Transverse colon (tissue), 4 donors: ENCODE results near the gene OR6S1. TPM values are rescaled to one million over a fixed set of nuclear protein-coding genes. Genes with fewer than 3 reads are reported as not detected.

Experiments used
- DNase-seq: peaks from one replicate; pipeline ENCODE4 v3.0.0-alpha.2; 2019
- H3K27ac ChIP-seq, 4 donors: fragments of 200-600 bp; sonication (generic); 2 replicates each; pipeline ENCODE4 v1.5.1; 2016 to 2018; ENCODE audit warnings: inconsistent platforms in 4 of 4
- H3K27me3 ChIP-seq: fragments of 200-600 bp; sonication (generic); 2 replicates; pipeline ENCODE4 v1.5.1; 2017; ENCODE audit warnings: inconsistent platforms
- H3K36me3 ChIP-seq, 4 donors: fragments of 200-600 bp; sonication (generic); 2 replicates each; pipeline ENCODE4 v1.5.1; 2017 to 2019; ENCODE audit warnings: inconsistent platforms in 4 of 4
- H3K4me1 ChIP-seq, 4 donors: fragments of 200-600 bp; sonication (generic); 2 replicates each; pipeline ENCODE4 v1.5.1; 2017 to 2020; ENCODE audit warnings: inconsistent platforms in 4 of 4
- H3K4me3 ChIP-seq, 4 donors: fragments of 200-600 bp; sonication (generic); 1 replicate in 1 of 4; 2 replicates in 3 of 4; pipeline versions ENCODE4 v1.5.1 to v1.6.1; 2017 to 2019; ENCODE audit warnings: inconsistent platforms in 4 of 4
- H3K9me3 ChIP-seq, 2 donors: fragments of 200-600 bp; sonication (generic); 2 replicates each; pipeline ENCODE4 v1.5.1; 2017 to 2019; ENCODE audit warnings: inconsistent platforms in 2 of 2
- CTCF ChIP-seq, 5 experiments: fragments of 200-600 bp in 3 of 5; fragments of 450-650 bp in 2 of 5; sonication (generic) in 3 of 5; IDR thresholded peaks; 1 replicate in 2 of 5; 2 replicates in 3 of 5; pipeline ENCODE4 v1.5.1; 2016 to 2017; ENCODE audit warnings: antibody characterized with exemption in 5 of 5, inconsistent platforms in 3 of 5, mild to moderate bottlenecking in 2 of 5, moderate library complexity in 1 of 5
- EP300 ChIP-seq: sonication (generic); formaldehyde crosslinking; IDR thresholded peaks from one replicate; pipeline ENCODE4 v1.6.1; 2017; ENCODE audit warnings: antibody characterized with exemption, low read depth
- POLR2A ChIP-seq: fragments of 450-650 bp; IDR thresholded peaks from one replicate; pipeline ENCODE4 v1.6.1; 2016; ENCODE audit warnings: antibody characterized with exemption, mild to moderate bottlenecking, moderate library complexity
- POLR2AphosphoS5 ChIP-seq, 3 donors: sonication (generic); formaldehyde crosslinking; IDR thresholded peaks; one replicate each; pipeline ENCODE4 v1.6.1; 2016; ENCODE audit warnings: antibody characterized with exemption in 3 of 3
- WGBS, 2 donors: methylation state at CpG; one replicate each; pipeline ENCODE4 v1.1.5; 2018; ENCODE audit warnings: low coverage in 1 of 2; 5-methylcytosine and 5-hydroxymethylcytosine counted together
- in situ Hi-C, 4 donors: fragments of 200-750 bp; cut with MboI; loops; one replicate each; pipeline versions ENCODE4 v1.15.0 to v1.15.1; 2017; ENCODE audit warnings: low sequenced_read_pairs in 3 of 4, low pct_ligation_motif_present in 1 of 4, low pct_unique_long_range_greater_than_20kb in 1 of 4
- intact Hi-C: fragments of 100-400 bp; cut with DNase I; formaldehyde crosslinking; loops from one replicate; pipeline ENCODE4 v1.15.1; 2023; ENCODE audit warnings: low total_unique reads
- total RNA-seq, 4 donors: library from RNA; depleted of rRNA; stranded (reverse); fragments of >200 nt; gene quantifications; one replicate each; pipeline ENCODE4 v1.1.0, GENCODE V29; 2016

OR6S1 gene
- total RNA-seq, 4 donors from 2014 or later: not detected

GRCh38 chr14:20606190-20606901 is 35.1 kb downstream of the OR6S1 start:
- H3K27ac ChIP-seq: no peak overlapping the region
- H3K4me1 ChIP-seq: peaks cover 0 to 10% (median 4%) of the 10 kb centered on the region in 4 donors
- TF ChIP-seq CTCF (IDR thresholded peaks at IDR 0.05) (peak; percentile 32 to 67 (median 47)), POLR2A (no peak)
- H3K36me3 ChIP-seq: no peaks in the 10 kb centered on the region
- no peak overlapping the region for H3K4me3 ChIP-seq
- H3K27me3 ChIP-seq: no peaks in the 10 kb centered on the region
- intact Hi-C loops (no loop called here), in situ Hi-C loops (loop anchor here in 3 of 4 donors (10.0 to 25.0 kb wide), 2 partner anchors 194 to 282 kb away; partner anchors contain the start of gene TEP1 (in 1 of the 3))
- peak; percentile 54 for DNase-seq
- WGBS, 2 donors: 43% methylated on average over 8 of the region's 8 CpGs; no CpG with 5 or more reads in 1 of the 2 donors
- no peaks in the 10 kb centered on the region for H3K9me3 ChIP-seq

GRCh38 chr14:20603813-20604690 is 37.4 kb downstream of the OR6S1 start:
- in situ Hi-C loops: loop anchor here in 3 of 4 donors (10.0 to 25.0 kb wide), 2 partner anchors 192 to 279 kb away; partner anchors contain the start of gene TEP1 (in 1 of the 3)
- no peak overlapping the region for H3K27ac ChIP-seq

GRCh38 chr14:20602583-20602982 is 38.9 kb downstream of the OR6S1 start:
- H3K4me1 ChIP-seq: no peaks in the 10 kb centered on the region
- in situ Hi-C loops: loop anchor here in 3 of 4 donors (10.0 to 25.0 kb wide), 2 partner anchors 190 to 278 kb away; partner anchors contain the start of gene TEP1 (in 1 of the 3)
- no peaks in the 10 kb centered on the region for H3K36me3 ChIP-seq
- no peak overlapping the region for H3K4me3 ChIP-seq
- no peak overlapping the region for H3K27ac ChIP-seq
- WGBS, 2 donors: 89% methylated on average over 9 of the region's 9 CpGs; no CpG with 5 or more reads in 1 of the 2 donors
- H3K9me3 ChIP-seq: no peaks in the 10 kb centered on the region
- no peak for DNase-seq
- intact Hi-C loops: no loop called here
- TF ChIP-seq POLR2A (no peak), CTCF (IDR thresholded peaks at IDR 0.05) (no peak), EP300 (no peak), POLR2AphosphoS5 (IDR thresholded peaks at IDR 0.05) (no peak)
- H3K27me3 ChIP-seq: no peaks in the 10 kb centered on the region

More at GRCh38 chr14:20603813-20604690, 37.4 kb downstream of the OR6S1 start:
- Histone ChIP-seq H3K9me3 (no peaks in the 10 kb centered on the region), H3K36me3 (no peaks in the 10 kb centered on the region), H3K4me1 (peaks cover 0 to 2% (median 0%) of the 10 kb centered on the region in 4 donors), H3K27me3 (no peaks in the 10 kb centered on the region), H3K4me3 (no peak overlapping the region)
- 67 to 74% methylated on average over 3 to 13 of the region's 13 CpGs for WGBS, 2 donors
- no peak for DNase-seq
- TF ChIP-seq EP300: no peak
- no peak for TF ChIP-seq POLR2AphosphoS5 (IDR thresholded peaks at IDR 0.05)
- no peak for TF ChIP-seq POLR2A
- TF ChIP-seq CTCF (IDR thresholded peaks at IDR 0.05): no peak
- intact Hi-C loops: no loop called here

- no peaks in the 10 kb centered on the region for H3K4me1 ChIP-seq
- H3K27ac ChIP-seq: no peak overlapping the region
- 78% methylated on average over 12 of the region's 12 CpGs; no CpG with 5 or more reads in 1 of the 2 donors for WGBS, 2 donors
- intact Hi-C loops: no loop called here
- no peak for TF ChIP-seq POLR2A
- TF ChIP-seq EP300: no peak
- no peak for TF ChIP-seq CTCF (IDR thresholded peaks at IDR 0.05)
- no peak for TF ChIP-seq POLR2AphosphoS5 (IDR thresholded peaks at IDR 0.05)
- H3K36me3 ChIP-seq: no peaks in the 10 kb centered on the region
- no peak for DNase-seq
- H3K4me3 ChIP-seq: no peak overlapping the region
- H3K9me3 ChIP-seq: no peaks in the 10 kb centered on the region
- H3K27me3 ChIP-seq: no peaks in the 10 kb centered on the region
- in situ Hi-C loops: loop anchor here in 3 of 4 donors (10.0 to 25.0 kb wide), 2 partner anchors 189 to 277 kb away; partner anchors contain the start of gene TEP1 (in 1 of the 3)
These were observed 40.0 kb downstream of the OR6S1 start for GRCh38 chr14:20601522-20601921.
